ENCODE results near the gene TDRD10.
"Not testable (repeated sequence)": the region's sequence is repeated elsewhere in the genome, so short reads cannot be mapped to it uniquely, and the experiment has no call there.

Gene TDRD10

DNA sequence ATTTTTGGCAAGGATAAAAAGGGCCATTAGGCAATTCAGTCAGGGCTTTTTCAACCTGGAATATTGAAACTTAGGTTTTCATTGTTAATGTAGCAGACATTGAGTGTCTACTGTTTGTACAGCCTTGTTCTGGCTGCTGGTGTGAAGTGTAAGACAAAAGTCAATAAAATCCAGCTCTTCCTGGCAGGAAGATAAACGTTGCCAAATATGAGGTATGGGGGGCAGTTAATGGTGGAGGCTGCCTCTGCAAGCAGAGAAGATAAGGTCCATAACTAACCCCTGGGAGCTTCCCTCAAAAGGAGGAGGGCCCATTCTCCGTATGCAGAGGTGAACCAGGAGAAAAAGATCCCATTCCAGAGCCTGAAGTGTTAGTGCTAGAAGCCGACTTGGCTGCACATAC lies 19.7 kb downstream of the TDRD10 start:
- ATAC-seq, result no peak
- Mint-ChIP-seq H3K27ac (no peak overlapping the region), H3K27me3 (peaks cover 35% of the 10 kb centered on the region), H3K36me3 (no peaks in the 10 kb centered on the region), H3K4me3 (no peak overlapping the region), H3K4me1 (no peaks in the 10 kb centered on the region), H3K9me3 (peaks cover 4% of the 10 kb centered on the region)

DNA sequence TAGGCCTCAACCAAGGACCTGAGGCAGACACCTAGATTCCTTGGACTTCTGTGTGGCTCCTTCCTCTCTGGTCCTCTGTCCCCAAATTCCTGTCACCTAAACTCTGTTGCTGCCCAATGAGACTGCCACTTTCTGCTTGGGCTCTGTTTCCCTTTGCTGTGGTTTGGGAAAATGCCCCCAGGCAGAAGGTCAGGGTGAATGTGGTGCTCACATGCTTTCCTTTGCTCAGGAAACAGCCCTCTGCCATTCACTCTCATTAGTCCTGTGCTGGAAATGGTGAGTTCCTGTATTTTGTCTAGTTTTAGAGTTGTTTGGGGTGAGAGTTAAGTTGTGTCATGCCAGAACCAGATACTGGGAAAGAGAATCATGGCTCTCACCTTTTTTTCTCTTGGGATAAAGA lies 22.9 kb downstream of the TDRD10 start:
- H3K4me1 Mint-ChIP-seq, result no peaks in the 10 kb centered on the region
- no peak for ATAC-seq
- no peak overlapping the region for H3K4me3 Mint-ChIP-seq
- H3K27ac Mint-ChIP-seq, result no peak overlapping the region
- peaks cover 37% of the 10 kb centered on the region for H3K27me3 Mint-ChIP-seq
- H3K9me3 Mint-ChIP-seq, result peaks cover 4% of the 10 kb centered on the region
- no peaks in the 10 kb centered on the region for H3K36me3 Mint-ChIP-seq

DNA sequence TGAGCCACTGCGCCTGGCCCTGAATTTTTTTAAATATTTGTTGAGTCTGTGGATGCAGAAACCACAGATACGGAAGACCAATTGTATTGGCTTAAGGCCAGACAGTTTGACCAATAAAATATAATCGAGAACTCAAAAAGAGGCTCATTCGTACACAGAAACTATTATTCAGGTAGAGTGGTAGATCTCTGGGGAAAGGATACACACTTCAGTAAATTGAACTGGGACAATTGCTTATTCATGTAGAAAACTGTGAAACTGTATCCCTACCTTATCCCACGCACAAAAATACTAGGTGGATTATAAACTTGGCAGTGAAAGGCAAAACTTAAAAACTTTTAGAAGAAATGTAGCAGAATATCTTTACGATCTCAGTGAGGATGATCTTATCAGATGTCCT lies 25.2 kb downstream of the TDRD10 start:
- Mint-ChIP-seq H3K4me3 (no peak overlapping the region), H3K36me3 (no peaks in the 10 kb centered on the region), H3K4me1 (no peaks in the 10 kb centered on the region), H3K27me3 (peaks cover 24% of the 10 kb centered on the region), H3K27ac (no peak overlapping the region), H3K9me3 (peaks cover 4% of the 10 kb centered on the region)
- no peak for ATAC-seq

DNA sequence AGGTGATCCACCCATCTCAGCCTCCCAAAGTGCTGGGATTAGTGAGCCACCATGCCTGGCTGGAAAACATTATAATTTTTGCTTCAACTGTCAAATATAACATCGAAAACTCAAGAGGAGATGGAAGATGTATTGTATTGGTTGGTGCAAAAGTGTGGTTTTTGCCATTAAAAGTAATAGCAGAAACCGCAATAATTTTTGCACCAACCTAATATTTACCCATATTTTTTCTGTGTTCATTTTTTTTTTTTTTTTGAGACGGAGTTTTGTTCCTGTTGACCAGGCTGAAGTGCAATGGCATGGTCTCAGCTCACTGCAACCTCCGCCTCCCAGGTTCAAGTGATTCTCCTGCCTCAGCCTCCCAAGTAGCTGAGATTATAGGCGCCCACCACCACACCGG lies 27.3 kb downstream of the TDRD10 start:
- Mint-ChIP-seq H3K27me3 (peaks cover 11% of the 10 kb centered on the region), H3K36me3 (no peaks in the 10 kb centered on the region), H3K4me1 (no peaks in the 10 kb centered on the region), H3K4me3 (no peak overlapping the region), H3K27ac (no peak overlapping the region), H3K9me3 (no peaks in the 10 kb centered on the region)
- no peak for ATAC-seq

DNA sequence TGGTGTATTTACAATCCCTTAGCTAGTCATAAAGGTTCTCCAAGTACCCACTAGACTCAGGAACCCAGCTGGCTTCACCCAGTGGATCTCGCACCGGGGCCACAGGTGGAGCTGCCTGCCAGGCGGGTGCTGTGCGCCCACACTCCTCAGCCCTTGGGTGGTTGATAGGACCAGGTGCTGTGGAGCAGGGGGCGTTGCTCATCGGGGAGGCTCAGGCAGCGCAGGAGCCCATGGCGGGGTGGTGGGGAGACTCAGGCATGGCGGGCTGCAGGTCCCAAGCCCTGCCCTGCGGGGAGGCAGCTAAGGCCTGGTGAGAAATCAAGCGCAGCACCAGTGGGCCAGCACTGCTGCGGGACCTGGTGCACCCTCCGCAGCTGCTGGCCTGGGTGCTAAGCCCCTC lies 29.9 kb downstream of the TDRD10 start:
- H3K9me3 Mint-ChIP-seq, H3K36me3 Mint-ChIP-seq, ATAC-seq, H3K27ac Mint-ChIP-seq, H3K4me3 Mint-ChIP-seq, H3K4me1 Mint-ChIP-seq: not testable (repeated sequence)
- peaks cover 25% of the 10 kb centered on the region for H3K27me3 Mint-ChIP-seq

DNA sequence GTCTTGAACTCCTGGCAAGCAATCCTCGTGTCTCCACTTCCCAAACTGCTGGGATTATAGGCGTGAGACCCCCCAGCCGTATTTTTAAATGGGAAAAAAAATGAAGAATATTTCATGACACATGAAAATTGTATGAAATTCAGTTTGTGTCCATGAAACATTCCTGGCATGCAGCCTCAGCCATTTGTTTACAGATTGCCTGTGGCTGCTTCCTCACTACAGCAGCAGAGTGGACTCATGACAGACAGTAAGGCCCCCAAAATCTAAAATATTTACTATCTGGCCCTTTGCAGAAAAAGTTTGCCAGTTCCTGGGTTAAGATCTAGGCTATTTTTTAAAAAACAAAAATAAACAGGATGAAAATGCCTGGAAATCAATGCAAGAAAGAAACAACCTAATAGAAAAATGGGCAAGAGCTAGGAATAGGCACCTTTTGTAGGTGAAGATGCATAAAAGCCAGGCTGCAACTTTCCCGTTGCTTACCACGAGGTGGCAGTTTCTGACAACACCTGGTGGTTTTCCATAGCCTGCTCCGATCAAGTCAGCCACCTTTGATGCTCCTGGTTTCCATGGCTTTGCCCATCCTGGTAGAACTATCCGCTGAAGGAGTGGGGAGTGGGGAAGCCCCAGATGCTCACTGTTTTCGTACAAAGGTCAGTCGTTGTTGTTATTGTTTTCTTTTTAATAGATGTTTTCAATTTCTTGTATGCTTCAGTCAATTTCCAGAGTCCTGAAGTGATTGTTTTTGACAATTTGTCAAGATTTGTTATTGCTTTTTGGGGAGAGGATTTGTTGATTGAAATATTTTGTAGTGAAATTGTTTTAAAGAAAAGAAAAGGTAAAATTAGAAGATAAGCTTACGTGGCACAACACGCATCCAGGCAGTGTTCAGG lies 32.2 kb downstream of the TDRD10 start:
- Mint-ChIP-seq H3K27me3 (peaks cover 23% of the 10 kb centered on the region), H3K36me3 (no peaks in the 10 kb centered on the region), H3K4me3 (no peak overlapping the region), H3K9me3 (peaks cover 3% of the 10 kb centered on the region), H3K27ac (no peak overlapping the region), H3K4me1 (no peaks in the 10 kb centered on the region)
- ATAC-seq, result no peak

DNA sequence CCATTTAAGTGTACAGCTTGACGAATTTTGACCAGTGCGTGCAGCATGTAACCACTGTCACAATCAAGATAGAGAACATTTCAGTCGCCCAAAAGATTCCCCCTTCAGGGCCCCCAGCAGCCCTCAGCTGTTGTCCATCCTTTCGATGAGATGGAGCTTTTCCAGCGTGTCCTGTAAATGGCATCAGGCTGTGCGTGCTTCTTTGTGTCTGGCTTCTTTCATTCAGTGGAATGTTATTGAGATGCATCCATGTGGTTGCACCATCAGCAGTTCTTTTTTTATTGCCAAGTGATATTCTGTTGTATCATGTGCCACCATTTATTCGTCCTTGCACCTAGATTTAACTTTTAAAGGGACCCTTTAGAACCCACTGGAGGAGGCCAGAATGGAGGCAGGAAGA lies 34.6 kb downstream of the TDRD10 start:
- no peak for ATAC-seq
- peaks cover 3% of the 10 kb centered on the region for H3K9me3 Mint-ChIP-seq
- H3K36me3 Mint-ChIP-seq, result no peaks in the 10 kb centered on the region
- peaks cover 39% of the 10 kb centered on the region for H3K27me3 Mint-ChIP-seq
- H3K27ac Mint-ChIP-seq, result no peak overlapping the region
- H3K4me3 Mint-ChIP-seq, result no peak overlapping the region
- no peaks in the 10 kb centered on the region for H3K4me1 Mint-ChIP-seq

DNA sequence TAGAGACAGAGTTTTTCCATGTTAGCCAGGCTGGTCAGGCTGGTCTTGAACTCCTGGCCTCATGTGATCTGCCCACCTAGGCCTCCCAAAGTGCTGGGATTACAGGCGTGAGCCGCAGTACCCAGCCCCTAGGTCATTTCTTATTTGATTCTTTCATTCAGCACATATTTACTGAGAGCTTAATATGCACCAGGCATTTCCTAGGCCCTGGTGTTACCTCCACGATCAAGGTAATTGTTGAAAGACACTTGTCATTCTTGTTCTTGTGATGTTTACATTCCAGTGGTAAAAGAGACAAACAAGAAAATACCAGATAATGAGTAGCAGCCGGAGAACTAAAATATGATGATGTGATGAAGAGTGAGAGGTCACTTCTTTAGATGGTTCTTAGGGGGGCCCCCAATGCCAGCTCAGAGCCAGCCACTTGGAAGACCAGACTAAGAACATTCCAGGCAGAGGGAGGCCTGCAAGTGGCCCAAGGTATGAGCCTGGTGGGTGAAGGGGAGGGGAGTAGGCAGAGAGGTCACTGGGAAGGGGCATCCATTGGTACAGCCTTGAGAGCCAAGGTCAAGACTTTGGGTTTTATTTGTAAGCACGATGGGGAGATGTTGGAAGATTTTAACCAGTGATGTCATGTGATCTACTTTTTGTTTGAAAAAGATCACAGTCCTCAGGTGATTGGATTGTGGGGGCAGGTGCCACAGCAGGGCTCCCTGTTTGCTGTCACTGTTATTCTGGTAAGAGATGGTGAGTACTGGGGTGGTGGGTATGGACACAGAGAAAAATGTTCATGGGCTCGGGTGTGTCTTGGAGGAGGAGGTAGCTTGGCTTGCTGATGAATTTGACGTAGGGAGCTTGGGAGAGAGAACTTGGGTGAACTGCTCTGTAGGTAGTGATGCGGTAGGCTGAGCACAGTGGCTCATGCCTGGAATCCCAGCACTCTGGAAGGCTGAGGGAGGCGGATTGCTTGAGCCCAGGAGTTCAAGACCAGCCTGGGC lies 37.8 kb downstream of the TDRD10 start:
- Mint-ChIP-seq H3K9me3 (peaks cover 3% of the 10 kb centered on the region), H3K27ac (no peak overlapping the region), H3K4me1 (no peaks in the 10 kb centered on the region)

DNA sequence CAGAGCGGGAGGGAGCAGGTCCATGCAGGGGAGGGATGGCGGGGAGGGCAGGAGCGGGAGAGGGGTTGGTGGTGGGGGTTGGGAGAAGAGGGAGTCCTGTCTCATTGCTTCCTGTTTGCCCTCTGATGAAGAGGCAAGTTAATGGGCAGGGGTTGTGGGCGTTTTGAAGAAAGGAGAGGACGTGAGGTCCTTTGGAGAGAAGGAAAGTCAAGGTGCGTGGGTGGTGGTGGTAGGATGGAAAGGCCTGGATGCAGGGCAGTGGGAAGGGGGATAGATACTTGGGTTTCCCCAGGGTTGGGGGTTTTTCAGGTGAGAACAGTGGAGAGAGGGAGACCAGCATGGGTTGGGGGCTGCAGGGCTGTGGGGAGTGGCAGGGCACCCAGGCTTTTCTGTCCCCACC lies 39.2 kb downstream of the TDRD10 start:
- H3K27ac Mint-ChIP-seq, result no peak overlapping the region
- H3K36me3 Mint-ChIP-seq, result no peaks in the 10 kb centered on the region
- H3K27me3 Mint-ChIP-seq, result peaks cover 33% of the 10 kb centered on the region
- H3K4me3 Mint-ChIP-seq, result no peak overlapping the region
- H3K9me3 Mint-ChIP-seq, result no peaks in the 10 kb centered on the region
- no peak for ATAC-seq
- H3K4me1 Mint-ChIP-seq, result no peaks in the 10 kb centered on the region

More for the DNA sequence above, 37.8 kb downstream of the TDRD10 start:
- H3K27me3 Mint-ChIP-seq, result peaks cover 40% of the 10 kb centered on the region
- no peak overlapping the region for H3K4me3 Mint-ChIP-seq
- H3K36me3 Mint-ChIP-seq, result no peaks in the 10 kb centered on the region
- no peak for ATAC-seq

DNA sequence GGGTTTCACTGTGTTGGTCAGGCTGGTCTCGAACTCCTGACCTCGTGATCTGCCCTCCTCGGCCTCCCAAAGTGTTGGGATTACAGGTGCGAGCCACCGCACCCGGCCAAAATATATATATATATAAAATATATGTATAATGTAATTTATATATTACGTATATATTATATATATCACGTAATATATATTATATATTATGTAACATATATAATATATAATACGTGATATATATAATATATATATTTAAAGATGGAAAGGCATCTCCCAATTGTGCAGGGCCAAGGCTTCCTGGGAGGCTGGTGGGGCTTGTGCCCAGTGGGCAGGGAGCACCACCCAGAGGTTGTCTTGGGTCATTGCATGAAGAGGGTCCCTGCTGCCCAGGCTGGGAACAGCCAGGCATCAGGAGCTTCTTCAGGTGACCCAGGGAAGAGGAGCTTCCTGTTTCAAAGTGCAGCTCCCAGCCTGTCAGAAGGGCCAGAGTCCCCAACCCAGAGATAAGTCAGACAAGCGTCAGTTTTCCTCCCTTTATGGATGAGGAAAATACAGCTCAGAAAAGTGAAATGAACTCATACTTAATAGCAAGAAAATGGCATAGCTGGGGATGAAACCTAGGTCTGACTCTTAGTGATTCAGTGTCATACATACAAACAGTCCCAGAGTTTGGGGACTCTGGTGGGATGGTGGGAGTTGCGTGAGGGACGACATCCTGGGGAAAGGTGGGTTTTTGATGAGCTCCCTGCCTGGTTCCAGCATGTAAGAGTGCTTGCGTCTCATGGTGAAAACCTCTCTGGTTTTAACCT lies 44.4 kb downstream of the TDRD10 start:
- Mint-ChIP-seq H3K4me3 (no peak overlapping the region), H3K36me3 (peaks cover 24% of the 10 kb centered on the region), H3K27me3 (peaks cover 13% of the 10 kb centered on the region), H3K9me3 (no peaks in the 10 kb centered on the region), H3K4me1 (peaks cover 21% of the 10 kb centered on the region), H3K27ac (no peak overlapping the region)
- peak; percentile 67 for ATAC-seq

DNA sequence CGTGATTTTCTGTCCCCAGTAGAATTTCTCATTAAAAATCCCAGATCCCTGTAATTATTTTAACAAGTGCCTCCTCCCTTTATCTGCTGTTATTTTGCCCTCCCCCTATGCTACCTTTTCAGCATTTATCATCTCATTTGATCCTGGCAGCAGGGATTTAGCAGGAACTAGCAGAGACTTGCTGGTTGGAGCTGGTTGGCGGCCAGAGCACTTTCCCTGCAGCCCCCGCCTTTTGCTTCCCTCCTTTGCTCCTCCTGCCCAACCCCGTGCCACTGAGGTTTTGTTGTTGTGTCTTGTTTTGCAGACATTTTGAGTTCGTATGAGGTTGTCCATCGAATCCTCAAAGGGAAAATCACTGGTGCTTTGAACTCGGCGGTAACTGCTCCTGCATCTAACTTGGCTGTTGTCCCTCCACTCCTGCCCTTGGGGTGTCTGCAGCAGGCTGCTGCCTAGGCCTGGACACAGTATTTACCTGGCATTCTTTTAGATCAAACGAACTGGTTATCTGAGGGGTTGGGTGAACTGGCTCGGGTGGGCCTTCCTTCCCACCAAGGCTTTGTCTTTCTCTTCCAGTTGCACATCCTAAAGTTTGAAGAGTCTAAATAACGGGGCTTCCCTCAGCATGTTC lies 45.2 kb downstream of the TDRD10 start:
- H3K9me3 Mint-ChIP-seq, result no peaks in the 10 kb centered on the region
- peaks cover 27% of the 10 kb centered on the region for H3K4me1 Mint-ChIP-seq
- no peak for ATAC-seq
- peaks cover 32% of the 10 kb centered on the region for H3K36me3 Mint-ChIP-seq
- peaks cover 8% of the 10 kb centered on the region for H3K27me3 Mint-ChIP-seq
- H3K4me3 Mint-ChIP-seq, result no peak overlapping the region
- no peak overlapping the region for H3K27ac Mint-ChIP-seq

DNA sequence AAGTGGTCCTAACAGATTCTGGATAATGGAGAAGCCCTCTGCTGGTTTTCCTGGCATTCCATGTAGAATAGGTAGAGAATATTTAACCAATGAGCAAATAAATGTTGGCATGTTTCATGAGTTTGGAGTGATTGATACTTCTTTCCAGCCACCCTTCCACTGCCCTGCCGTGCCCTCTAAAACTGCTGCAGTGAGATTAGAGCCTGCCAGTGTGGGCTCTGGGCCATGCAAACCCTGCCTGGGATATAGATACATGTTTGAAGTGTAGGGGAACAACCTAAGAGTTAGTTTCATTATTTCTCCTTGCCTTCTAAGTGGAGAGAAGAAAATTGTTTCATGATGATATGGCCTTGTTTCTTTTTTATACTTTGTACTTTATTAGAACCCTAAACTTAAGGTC lies 46.0 kb downstream of the TDRD10 start:
- Mint-ChIP-seq H3K27me3 (peaks cover 8% of the 10 kb centered on the region), H3K27ac (no peak overlapping the region), H3K4me3 (no peak overlapping the region), H3K36me3 (peaks cover 37% of the 10 kb centered on the region), H3K4me1 (peaks cover 27% of the 10 kb centered on the region), H3K9me3 (no peaks in the 10 kb centered on the region)
- no peak for ATAC-seq

DNA sequence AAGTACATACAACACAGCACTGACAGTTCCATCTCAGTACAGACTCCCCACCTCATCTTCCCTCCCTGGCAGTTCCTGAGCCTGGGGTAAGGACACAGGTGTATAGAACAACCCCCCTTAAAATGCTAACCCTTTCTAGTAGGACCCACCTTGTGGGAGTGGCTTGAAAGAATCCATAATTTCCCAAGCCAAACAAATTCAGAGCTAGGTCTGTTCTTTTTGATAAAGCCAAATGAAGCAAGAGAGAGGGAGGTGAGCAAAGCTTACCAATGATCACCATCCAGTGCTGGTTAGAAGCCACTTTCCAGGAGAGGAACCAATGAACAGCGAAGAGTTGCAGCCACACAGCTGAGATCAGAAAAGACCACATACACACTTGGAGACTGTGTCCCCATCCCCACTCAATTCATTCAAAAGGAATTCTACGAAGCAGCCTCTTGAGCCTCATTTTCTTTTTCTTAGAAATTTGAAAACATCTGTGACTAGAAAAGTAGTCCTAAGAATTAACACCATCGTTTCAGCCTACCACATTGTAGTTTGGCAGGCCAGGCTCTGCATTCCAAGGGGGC lies 47.3 kb downstream of the TDRD10 start:
- no peak overlapping the region for H3K27ac Mint-ChIP-seq
- H3K36me3 Mint-ChIP-seq, result peaks cover 47% of the 10 kb centered on the region
- no peak for ATAC-seq
- peaks cover 27% of the 10 kb centered on the region for H3K4me1 Mint-ChIP-seq
- no peaks in the 10 kb centered on the region for H3K9me3 Mint-ChIP-seq
- peaks cover 8% of the 10 kb centered on the region for H3K27me3 Mint-ChIP-seq
- no peak overlapping the region for H3K4me3 Mint-ChIP-seq

DNA sequence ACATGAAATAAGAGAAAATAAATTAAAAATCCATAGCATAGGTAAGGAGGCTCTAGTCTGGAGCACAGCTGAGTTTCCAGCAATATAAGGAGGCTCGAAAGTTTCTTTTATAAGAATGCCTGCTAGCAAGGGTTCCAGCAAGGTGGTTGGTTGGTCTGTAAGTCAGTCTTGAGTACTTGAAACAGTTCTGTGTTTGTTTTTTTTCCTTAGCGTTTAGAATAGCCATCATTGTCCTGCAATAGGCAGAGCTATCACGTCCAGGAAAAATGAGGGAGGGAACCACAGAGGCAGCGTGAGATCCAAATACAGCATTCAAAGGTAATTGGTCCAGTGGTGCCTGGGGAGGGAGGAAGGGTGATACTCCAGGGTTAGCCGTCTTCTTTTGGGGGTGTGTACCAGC lies 48.1 kb downstream of the TDRD10 start:
- Mint-ChIP-seq H3K4me1 (peaks cover 27% of the 10 kb centered on the region), H3K36me3 (peaks cover 54% of the 10 kb centered on the region), H3K27me3 (peaks cover under 1% of the 10 kb centered on the region), H3K27ac (no peak overlapping the region), H3K9me3 (no peaks in the 10 kb centered on the region), H3K4me3 (no peak overlapping the region)
- ATAC-seq, result no peak

All from stimulated activated memory B cell treated with anti-CD40 and anti-IgM and Interleukin-4, amounts not matched to agents 10 μg/mL and 1 μg/mL and 100 μg/mL, for 72 hours (primary cell).